Spleen (tissue), 7 donors: ENCODE results near the gene SEPTIN2.
A peak's percentile ranks its signal among the peaks of the same experiment; 100 is the strongest.

Experiments used
- CTCF ChIP-seq, 11 experiments: fragments of 200-600 bp in 7 of 11; fragments of 450-650 bp in 4 of 11; sonication (generic) in 4 of 11; IDR thresholded peaks in 8 of 11; conservative IDR thresholded peaks in 3 of 11; 1 replicate in 7 of 11; 2 replicates in 4 of 11; pipeline versions ENCODE4 v1.4.0 to v1.8.0; 2016 to 2021; ENCODE audit warnings: antibody characterized with exemption in 11 of 11, inconsistent platforms in 4 of 11, mild to moderate bottlenecking in 1 of 11
- POLR2AphosphoS5 ChIP-seq, 3 donors: sonication (generic); formaldehyde crosslinking; IDR thresholded peaks; one replicate each; pipeline ENCODE4 v1.5.1; 2017; ENCODE audit warnings: antibody characterized with exemption in 3 of 3
- donor health status: DM: no; HTN: no; CAD: no; lungs with moderate emphysema.
- donor health status: DM: no; HTN: no; CAD: no.
- donor health status: DM: no; HTN: no; CAD: no.

GRCh38 chr2:241358470-241358869 lies 42.7 kb downstream of the SEPTIN2 start:
- peak in 1 of 3 donors; percentile 76 for TF ChIP-seq POLR2AphosphoS5 (IDR thresholded peaks at IDR 0.05)
- no peak for TF ChIP-seq CTCF (IDR thresholded peaks at IDR 0.05 in 8 of 11, conservative IDR thresholded peaks at IDR 0.05 in 3 of 11)
